Dendritic cell treated with granulocyte-macrophage colony-stimulating factor and Interleukin-4, amounts not matched to agents 40 ng/mL and 50 ng/mL, for 4 days (primary cell): ENCODE data around the gene USP37.
A peak's percentile ranks its signal among the peaks of the same experiment; 100 is the strongest.

ENCODE experiments used
- H3K27ac Mint-ChIP-seq: one replicate; pipeline ENCODE4 v1.8.0; 2022; ENCODE audit warnings: mild to moderate bottlenecking, mixed read lengths
- H3K27me3 Mint-ChIP-seq: one replicate; pipeline ENCODE4 v1.8.0; 2022; ENCODE audit warnings: mild to moderate bottlenecking, mixed read lengths
- H3K36me3 Mint-ChIP-seq: one replicate; pipeline ENCODE4 v1.8.0; 2022; ENCODE audit warnings: low read depth, mixed read lengths
- H3K4me1 Mint-ChIP-seq: one replicate; pipeline ENCODE4 v1.8.0; 2022; ENCODE audit warnings: low read depth, mixed read lengths
- H3K4me3 Mint-ChIP-seq: one replicate; pipeline ENCODE4 v1.8.0; 2022; ENCODE audit warnings: mild to moderate bottlenecking, moderate library complexity, mixed read lengths
- H3K9me3 Mint-ChIP-seq: one replicate; pipeline ENCODE4 v1.8.0; 2022; ENCODE audit warnings: mixed read lengths
- intact Hi-C: fragments of 100-400 bp; cut with micrococcal nuclease; formaldehyde crosslinking; loops from one replicate; pipeline ENCODE4 v1.15.0; 2022

USP37 gene

GRCh38 chr2:218425531-218425930 is 142.6 kb downstream of the USP37 start:
- Mint-ChIP-seq H3K27me3 (peaks cover 3% of the 10 kb centered on the region), H3K36me3 (no peaks in the 10 kb centered on the region), H3K9me3 (no peaks in the 10 kb centered on the region), H3K4me3 (no peak overlapping the region), H3K4me1 (peaks cover 8% of the 10 kb centered on the region), H3K27ac (no peak overlapping the region)
- intact Hi-C loops, result no loop called here

GRCh38 chr2:218423584-218423983 is 144.6 kb downstream of the USP37 start:
- intact Hi-C loops, result no loop called here

GRCh38 chr2:218422403-218423086 is 145.6 kb downstream of the USP37 start:
- Mint-ChIP-seq H3K27me3 (no peaks in the 10 kb centered on the region), H3K4me1 (peaks cover 8% of the 10 kb centered on the region), H3K27ac (no peak overlapping the region), H3K36me3 (no peaks in the 10 kb centered on the region), H3K4me3 (no peak overlapping the region), H3K9me3 (no peaks in the 10 kb centered on the region)
- intact Hi-C loops, result no loop called here

More at GRCh38 chr2:218423584-218423983, 144.6 kb downstream of the USP37 start:
- Mint-ChIP-seq H3K27me3 (no peaks in the 10 kb centered on the region), H3K27ac (no peak overlapping the region), H3K9me3 (no peaks in the 10 kb centered on the region), H3K4me3 (no peak overlapping the region), H3K36me3 (no peaks in the 10 kb centered on the region), H3K4me1 (peaks cover 8% of the 10 kb centered on the region)

- peaks cover 8% of the 10 kb centered on the region for H3K4me1 Mint-ChIP-seq
- H3K4me3 Mint-ChIP-seq, result no peak overlapping the region
- H3K27me3 Mint-ChIP-seq, result no peaks in the 10 kb centered on the region
- H3K9me3 Mint-ChIP-seq, result no peaks in the 10 kb centered on the region
- intact Hi-C loops, result no loop called here
- H3K36me3 Mint-ChIP-seq, result no peaks in the 10 kb centered on the region
- no peak overlapping the region for H3K27ac Mint-ChIP-seq
Observed at GRCh38 chr2:218421027-218421426, 147.1 kb downstream of the USP37 start.

- H3K9me3 Mint-ChIP-seq, result no peaks in the 10 kb centered on the region
- peaks cover 8% of the 10 kb centered on the region for H3K4me1 Mint-ChIP-seq
- no peak overlapping the region for H3K4me3 Mint-ChIP-seq
- no peaks in the 10 kb centered on the region for H3K27me3 Mint-ChIP-seq
- intact Hi-C loops, result loop anchor here (10.0 kb wide), 1 partner anchor 215 kb away; no protein-coding TSS in a partner anchor
- no peak overlapping the region for H3K27ac Mint-ChIP-seq
- H3K36me3 Mint-ChIP-seq, result no peaks in the 10 kb centered on the region
Observed at GRCh38 chr2:218419630-218420216, 148.4 kb downstream of the USP37 start.

- H3K36me3 Mint-ChIP-seq, result no peaks in the 10 kb centered on the region
- no peak within 1 kb of the TSS for H3K4me3 Mint-ChIP-seq
- H3K27ac Mint-ChIP-seq, result no peak within 1 kb of the TSS
- H3K9me3 Mint-ChIP-seq, result no peaks in the 10 kb centered on the region
- H3K27me3 Mint-ChIP-seq, result no peaks in the 10 kb centered on the region
- intact Hi-C loops, result loop anchor here (10.0 kb wide), 1 partner anchor 216 kb away; no protein-coding TSS in a partner anchor
- peaks cover 8% of the 10 kb centered on the region for H3K4me1 Mint-ChIP-seq
Observed at GRCh38 chr2:218418717-218419458, 149.3 kb downstream of the USP37 start, which contains the start of gene VIL1. VIL1 (plus strand) TSS chr2:218419123; CDS start chr2:218423779, 4,656 bp downstream.

GRCh38 chr2:218418321-218418716 is 149.8 kb downstream of the USP37 start:
- Mint-ChIP-seq H3K4me3 (no peak overlapping the region), H3K4me1 (peaks cover 8% of the 10 kb centered on the region), H3K9me3 (no peaks in the 10 kb centered on the region), H3K27ac (no peak overlapping the region), H3K36me3 (no peaks in the 10 kb centered on the region), H3K27me3 (no peaks in the 10 kb centered on the region)
- intact Hi-C loops, result loop anchor here (10.0 kb wide), 1 partner anchor 216 kb away; no protein-coding TSS in a partner anchor

- Mint-ChIP-seq H3K4me3 (no peak overlapping the region), H3K9me3 (no peaks in the 10 kb centered on the region), H3K4me1 (peaks cover 58% of the 10 kb centered on the region), H3K36me3 (peaks cover 31% of the 10 kb centered on the region), H3K27me3 (no peaks in the 10 kb centered on the region), H3K27ac (peak overlapping the region; percentile 89)
- intact Hi-C loops, result loop anchor here (2.0 kb wide), 1 partner anchor 59 kb away; no protein-coding TSS in a partner anchor
Observed at GRCh38 chr2:218407717-218408116, 160.4 kb downstream of the USP37 start.

- intact Hi-C loops, result loop anchor here (1.0 to 2.0 kb wide), 2 partner anchors 11 to 60 kb away; no protein-coding TSS in a partner anchor
- H3K4me1 Mint-ChIP-seq, result peaks cover 62% of the 10 kb centered on the region
- H3K9me3 Mint-ChIP-seq, result no peaks in the 10 kb centered on the region
- no peaks in the 10 kb centered on the region for H3K27me3 Mint-ChIP-seq
- peaks cover 38% of the 10 kb centered on the region for H3K36me3 Mint-ChIP-seq
- H3K27ac Mint-ChIP-seq, result peak overlapping the region; percentile 89
- peak overlapping the region; percentile 53 for H3K4me3 Mint-ChIP-seq
Observed at GRCh38 chr2:218406949-218407618, 161.1 kb downstream of the USP37 start.

GRCh38 chr2:218406209-218406948 is 161.8 kb downstream of the USP37 start:
- intact Hi-C loops, result loop anchor here (1.0 to 2.0 kb wide), 2 partner anchors 10 to 60 kb away; no protein-coding TSS in a partner anchor

GRCh38 chr2:218405746-218406208 is 162.4 kb downstream of the USP37 start:
- Mint-ChIP-seq H3K27me3 (no peaks in the 10 kb centered on the region), H3K36me3 (peaks cover 51% of the 10 kb centered on the region), H3K4me3 (peak overlapping the region; percentile 60), H3K9me3 (no peaks in the 10 kb centered on the region), H3K27ac (peak overlapping the region; percentile 89), H3K4me1 (peaks cover 75% of the 10 kb centered on the region)
- intact Hi-C loops, result loop anchor here (1.0 to 2.0 kb wide), 2 partner anchors 9 to 61 kb away; no protein-coding TSS in a partner anchor

More at GRCh38 chr2:218406209-218406948, 161.8 kb downstream of the USP37 start:
- no peaks in the 10 kb centered on the region for H3K9me3 Mint-ChIP-seq
- peaks cover 69% of the 10 kb centered on the region for H3K4me1 Mint-ChIP-seq
- H3K4me3 Mint-ChIP-seq, result peak overlapping the region; percentile 60
- H3K27me3 Mint-ChIP-seq, result no peaks in the 10 kb centered on the region
- peaks cover 45% of the 10 kb centered on the region for H3K36me3 Mint-ChIP-seq
- H3K27ac Mint-ChIP-seq, result peak overlapping the region; percentile 89

- peaks cover 77% of the 10 kb centered on the region for H3K4me1 Mint-ChIP-seq
- H3K27me3 Mint-ChIP-seq, result no peaks in the 10 kb centered on the region
- peak overlapping the region; percentile 89 for H3K27ac Mint-ChIP-seq
- peaks cover 56% of the 10 kb centered on the region for H3K36me3 Mint-ChIP-seq
- H3K9me3 Mint-ChIP-seq, result no peaks in the 10 kb centered on the region
- peak overlapping the region; percentile 60 for H3K4me3 Mint-ChIP-seq
- intact Hi-C loops, result no loop called here
Observed at GRCh38 chr2:218405086-218405745, 162.9 kb downstream of the USP37 start.
